SK-N-SH (cell line): ENCODE data around the gene ATRN. TPM values are rescaled to one million over a fixed set of nuclear protein-coding genes. Genes with fewer than 3 reads are reported as not detected.

Experiments used
- CTCF ChIA-PET: fragments of 300-600, 350-600 bp; formaldehyde crosslinking; extraction: SDS; loops from one replicate; lab custom pipeline; 2021; lab: Yijun Ruan, JAX
- POLR2A ChIA-PET: fragments of 350-600 bp; sonication (Branson Sonifier 250); formaldehyde crosslinking; extraction: SDS; loops from one replicate; lab custom pipeline; 2020; ENCODE audit warnings: antibody characterized with exemption, inconsistent platforms; lab: Yijun Ruan, JAX
- DNase-seq: peaks from one replicate; pipeline ENCODE4 v3.0.0; 2012
- H2AFZ ChIP-seq: fragments of 200-600 bp; sonication (generic); 2 replicates; pipeline ENCODE4 v1.8.1; 2016; ENCODE audit warnings: antibody characterized with exemption, mild to moderate bottlenecking, low read depth
- H3F3A ChIP-seq: fragments of 200-600 bp; sonication (generic); replicated peaks from 2 replicates; pipeline ENCODE3; 2016; ENCODE audit warnings: antibody characterized with exemption, mild to moderate bottlenecking; ENCODE audit not compliant: insufficient read depth
- H3K27ac ChIP-seq, 2 experiments: fragments of 200-500 bp in 1 of 2; fragments of 200-600 bp in 1 of 2; sonication (Bioruptor generic) in 1 of 2; sonication (generic), shearing (Covaris generic) in 1 of 2; 2 replicates each; pipeline versions ENCODE4 v1.5.1 to v1.6.1; 2014 to 2016; ENCODE audit warnings: low read depth in 2 of 2, inconsistent platforms in 1 of 2, low read length in 1 of 2, mild to moderate bottlenecking in 1 of 2, mixed read lengths in 1 of 2
- H3K27me3 ChIP-seq: fragments of 200-600 bp; sonication (generic), shearing (Covaris generic); 2 replicates; pipeline ENCODE4 v1.6.1; 2016; ENCODE audit warnings: mixed run types; ENCODE audit not compliant: insufficient read depth
- H3K36me3 ChIP-seq, 2 experiments: fragments of 200-500 bp in 1 of 2; fragments of 200-600 bp in 1 of 2; sonication (Bioruptor generic) in 1 of 2; sonication (generic) in 1 of 2; replicated peaks in 1 of 2; 2 replicates each; pipeline versions ENCODE3 to v1.5.1; 2014 to 2016; ENCODE audit warnings: low read length in 1 of 2, mild to moderate bottlenecking in 1 of 2; ENCODE audit not compliant: insufficient read depth in 2 of 2, control insufficient read depth in 1 of 2
- H3K4me1 ChIP-seq, 2 experiments: fragments of 200-500 bp in 1 of 2; fragments of 200-600 bp in 1 of 2; sonication (Bioruptor generic) in 1 of 2; sonication (generic), shearing (Covaris generic) in 1 of 2; 2 replicates each; pipeline versions ENCODE4 v1.5.1 to v1.6.1; 2014 to 2016; ENCODE audit warnings: low read depth in 1 of 2, low read length in 1 of 2, mixed run types in 1 of 2; ENCODE audit not compliant: insufficient read depth in 2 of 2, control insufficient read depth in 1 of 2
- H3K4me2 ChIP-seq: fragments of 200-600 bp; sonication (generic), shearing (Covaris generic); 2 replicates; pipeline ENCODE4 v1.6.1; 2017; ENCODE audit warnings: mixed run types
- H3K4me3 ChIP-seq, 2 experiments: fragments of 200-500 bp in 1 of 2; fragments of 200-600 bp in 1 of 2; sonication (Bioruptor generic) in 1 of 2; sonication (generic), shearing (Covaris generic) in 1 of 2; 2 replicates each; pipeline versions ENCODE4 v1.5.1 to v1.8.1; 2014 to 2016; ENCODE audit warnings: low read depth in 2 of 2, inconsistent platforms in 1 of 2, low read length in 1 of 2, mild to moderate bottlenecking in 1 of 2, mixed read lengths in 1 of 2, moderate library complexity in 1 of 2
- H3K79me2 ChIP-seq: fragments of 200-600 bp; sonication (generic); 2 replicates; pipeline ENCODE4 v1.8.1; 2017; ENCODE audit warnings: mild to moderate bottlenecking; ENCODE audit not compliant: insufficient read depth
- H3K9ac ChIP-seq: fragments of 200-600 bp; sonication (generic); 2 replicates; pipeline ENCODE4 v1.6.1; 2017; ENCODE audit warnings: mixed run types
- H3K9me2 ChIP-seq: fragments of 200-600 bp; sonication (generic); 2 replicates; pipeline ENCODE4 v1.6.1; 2017; ENCODE audit warnings: mixed run types
- H3K9me3 ChIP-seq: fragments of 200-600 bp; sonication (generic); 2 replicates; pipeline ENCODE4 v1.6.1; 2017; ENCODE audit warnings: mixed run types, mild to moderate bottlenecking, moderate library complexity
- H4K20me1 ChIP-seq: fragments of 200-600 bp; sonication (generic); 2 replicates; pipeline ENCODE4 v1.6.1; 2017; ENCODE audit warnings: mild to moderate bottlenecking, mixed run types; ENCODE audit not compliant: insufficient read depth
- CHD2 ChIP-seq: fragments of 150-350 bp; IDR thresholded peaks from 2 replicates; pipeline ENCODE4 v1.6.1; 2018; ENCODE audit warnings: low read length; ENCODE audit not compliant: partially characterized antibody
- ELF1 ChIP-seq: IDR thresholded peaks from 2 replicates; pipeline ENCODE4 v1.4.0; 2012
- EP300 ChIP-seq, 2 experiments: IDR thresholded peaks; 2 replicates each; pipeline versions ENCODE4 v1.4.0 to v1.6.1; 2012; ENCODE audit warnings: borderline replicate concordance in 1 of 2, low read depth in 1 of 2, low read length in 1 of 2
- EZH2phosphoT487 ChIP-seq: fragments of 200-600 bp; sonication (generic); IDR thresholded peaks from 2 replicates; pipeline ENCODE4 v1.6.1; 2017; ENCODE audit warnings: low read depth, mixed run types, mild to moderate bottlenecking, antibody characterized with exemption, moderate library complexity, borderline replicate concordance
- FOSL2 ChIP-seq: IDR thresholded peaks from 2 replicates; pipeline ENCODE4 v1.4.0; 2012; ENCODE audit warnings: low read depth, mild to moderate bottlenecking, moderate library complexity, borderline replicate concordance
- GATA2 ChIP-seq: sonication (generic); formaldehyde crosslinking; IDR thresholded peaks from 2 replicates; pipeline ENCODE4 v1.5.0; 2020; ENCODE audit warnings: mild to moderate bottlenecking, missing genetic modification reagents
- JUND ChIP-seq: IDR thresholded peaks from 2 replicates; pipeline ENCODE4 v1.4.0; 2012
- MAX ChIP-seq: IDR thresholded peaks from 2 replicates; pipeline ENCODE4 v1.4.0; 2012; ENCODE audit warnings: low read depth
- POLR2AphosphoS5 ChIP-seq: IDR thresholded peaks from 2 replicates; pipeline ENCODE4 v1.6.1; 2012; ENCODE audit warnings: low read depth, low read length
- RAD21 ChIP-seq: IDR thresholded peaks from 2 replicates; pipeline ENCODE4 v1.6.1; 2012; ENCODE audit warnings: mild to moderate bottlenecking, low read length
- RFX5 ChIP-seq: IDR thresholded peaks from 2 replicates; pipeline ENCODE4 v1.6.1; 2012; ENCODE audit warnings: mild to moderate bottlenecking, improper control_type of control experiment, low read length
- SMC3 ChIP-seq: IDR thresholded peaks from 2 replicates; pipeline ENCODE4 v1.6.1; 2012; ENCODE audit warnings: low read depth, low read length, improper control_type of control experiment
- TAF1 ChIP-seq: IDR thresholded peaks from 2 replicates; pipeline ENCODE4 v1.6.1; 2012; ENCODE audit warnings: low read depth, mild to moderate bottlenecking, low read length, moderate library complexity, borderline replicate concordance
- TCF12 ChIP-seq: IDR thresholded peaks from 2 replicates; pipeline ENCODE4 v1.4.0; 2012
- USF2 ChIP-seq: fragments of 150-350 bp; IDR thresholded peaks from 2 replicates; pipeline ENCODE4 v1.6.1; 2017; ENCODE audit warnings: antibody characterized with exemption, low read length, low read depth, borderline replicate concordance
- ZBTB33 ChIP-seq: IDR thresholded peaks from 2 replicates; pipeline ENCODE4 v1.4.0; 2012; ENCODE audit warnings: low read depth, borderline replicate concordance
- WGBS: methylation state at CpG from one replicate; pipeline ENCODE4 v1.1.6; 2017; ENCODE audit warnings: low lambda C conversion rate; 5-methylcytosine and 5-hydroxymethylcytosine counted together
- polyA plus RNA-seq, 3 experiments: library from polyadenylated mRNA; depleted of rRNA; stranded (reverse); fragments of >200 nt; gene quantifications; 2 replicates each; pipeline ENCODE4 v1.2.3, GENCODE V29; 2012
- TF ChIP-seq, protein P1 (sequence below): fragments of 200-600 bp; sonication (generic); IDR thresholded peaks from 2 replicates; pipeline ENCODE4 v1.6.1; 2017; ENCODE audit warnings: antibody characterized with exemption, mild to moderate bottlenecking, moderate library complexity
- TF ChIP-seq, protein P2 (sequence below): IDR thresholded peaks from 2 replicates; pipeline ENCODE4; 2012
- TF ChIP-seq, protein P3 (sequence below): fragments of 150-350 bp; IDR thresholded peaks from 2 replicates; pipeline ENCODE4 v1.6.1; 2016; ENCODE audit warnings: mild to moderate bottlenecking, low read depth, low read length

The ATRN gene
- polyA plus RNA-seq, 1 of the 3 experiments (the other 2 are of a cell fraction), result 33.8 TPM

GRCh38 chr20:3627476-3627875 is 156.7 kb downstream of the ATRN start:
- no peaks in the 10 kb centered on the region for H3K27me3 ChIP-seq
- H3K4me1 ChIP-seq, result no peaks in the 10 kb centered on the region
- H3K9ac ChIP-seq, result no peak overlapping the region
- ChIA-PET CTCF (interaction anchor here (0.6 to 0.8 kb wide), 2 partner anchors 9 to 1902 kb away, joined by 3 to 4 read pairs; no protein-coding TSS in a partner anchor), POLR2A (no interaction called here)
- H3K9me3 ChIP-seq, result no peaks in the 10 kb centered on the region
- no peak overlapping the region for H3K27ac ChIP-seq
- peaks cover 2 to 7% of the 10 kb centered on the region in 2 experiments for H3K36me3 ChIP-seq
- H3F3A ChIP-seq, result no peaks in the 10 kb centered on the region
- H3K79me2 ChIP-seq, result no peaks in the 10 kb centered on the region
- no peak for DNase-seq
- H4K20me1 ChIP-seq, result no peaks in the 10 kb centered on the region
- no peak overlapping the region for H3K4me2 ChIP-seq
- TF ChIP-seq FOSL2 (no peak), JUND (no peak), ELF1 (no peak), ZBTB33 (no peak), SMC3 (no peak), MAX (no peak)
- TF ChIP-seq, protein P1, sequence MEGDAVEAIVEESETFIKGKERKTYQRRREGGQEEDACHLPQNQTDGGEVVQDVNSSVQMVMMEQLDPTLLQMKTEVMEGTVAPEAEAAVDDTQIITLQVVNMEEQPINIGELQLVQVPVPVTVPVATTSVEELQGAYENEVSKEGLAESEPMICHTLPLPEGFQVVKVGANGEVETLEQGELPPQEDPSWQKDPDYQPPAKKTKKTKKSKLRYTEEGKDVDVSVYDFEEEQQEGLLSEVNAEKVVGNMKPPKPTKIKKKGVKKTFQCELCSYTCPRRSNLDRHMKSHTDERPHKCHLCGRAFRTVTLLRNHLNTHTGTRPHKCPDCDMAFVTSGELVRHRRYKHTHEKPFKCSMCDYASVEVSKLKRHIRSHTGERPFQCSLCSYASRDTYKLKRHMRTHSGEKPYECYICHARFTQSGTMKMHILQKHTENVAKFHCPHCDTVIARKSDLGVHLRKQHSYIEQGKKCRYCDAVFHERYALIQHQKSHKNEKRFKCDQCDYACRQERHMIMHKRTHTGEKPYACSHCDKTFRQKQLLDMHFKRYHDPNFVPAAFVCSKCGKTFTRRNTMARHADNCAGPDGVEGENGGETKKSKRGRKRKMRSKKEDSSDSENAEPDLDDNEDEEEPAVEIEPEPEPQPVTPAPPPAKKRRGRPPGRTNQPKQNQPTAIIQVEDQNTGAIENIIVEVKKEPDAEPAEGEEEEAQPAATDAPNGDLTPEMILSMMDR, result no peak
- H2AFZ ChIP-seq, result no peak overlapping the region
- no peak overlapping the region for H3K4me3 ChIP-seq
- H3K9me2 ChIP-seq, result no peaks in the 10 kb centered on the region
- 81% methylated on average over 2 of the region's 2 CpGs for whole genome bisulfite sequencing

- POLR2A ChIA-PET, result no interaction called here
- Histone ChIP-seq H3K27me3 (no peaks in the 10 kb centered on the region), H3K9me3 (no peaks in the 10 kb centered on the region), H3K4me2 (no peak overlapping the region), H3K27ac (no peak overlapping the region), H3F3A (no peaks in the 10 kb centered on the region), H3K79me2 (no peaks in the 10 kb centered on the region), H3K4me3 (no peak overlapping the region), H3K4me1 (no peaks in the 10 kb centered on the region), H3K36me3 (peaks cover 0 to 2% of the 10 kb centered on the region in 2 experiments), H2AFZ (no peak overlapping the region), H3K9ac (no peak overlapping the region), H3K9me2 (no peaks in the 10 kb centered on the region), H4K20me1 (no peaks in the 10 kb centered on the region)
- no peak for DNase-seq
- CTCF ChIA-PET, result no interaction called here
- WGBS, result 89% methylated on average over 16 of the region's 16 CpGs
- TF ChIP-seq CHD2 (no peak), EZH2phosphoT487 (no peak), TAF1 (no peak), RAD21 (no peak), POLR2AphosphoS5 (no peak), EP300 (IDR thresholded peaks at IDR 0.05; ENCODE audit: borderline replicate concordance in 1 of 2, low read depth in 1 of 2, low read length in 1 of 2) (no peak), GATA2 (CRISPR knock-in tag) (no peak), RFX5 (no peak), USF2 (no peak), TCF12 (no peak)
- TF ChIP-seq, protein P2, sequence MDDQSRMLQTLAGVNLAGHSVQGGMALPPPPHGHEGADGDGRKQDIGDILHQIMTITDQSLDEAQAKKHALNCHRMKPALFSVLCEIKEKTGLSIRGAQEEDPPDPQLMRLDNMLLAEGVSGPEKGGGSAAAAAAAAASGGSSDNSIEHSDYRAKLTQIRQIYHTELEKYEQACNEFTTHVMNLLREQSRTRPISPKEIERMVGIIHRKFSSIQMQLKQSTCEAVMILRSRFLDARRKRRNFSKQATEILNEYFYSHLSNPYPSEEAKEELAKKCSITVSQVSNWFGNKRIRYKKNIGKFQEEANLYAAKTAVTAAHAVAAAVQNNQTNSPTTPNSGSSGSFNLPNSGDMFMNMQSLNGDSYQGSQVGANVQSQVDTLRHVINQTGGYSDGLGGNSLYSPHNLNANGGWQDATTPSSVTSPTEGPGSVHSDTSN, result no peak
- TF ChIP-seq, protein P3, sequence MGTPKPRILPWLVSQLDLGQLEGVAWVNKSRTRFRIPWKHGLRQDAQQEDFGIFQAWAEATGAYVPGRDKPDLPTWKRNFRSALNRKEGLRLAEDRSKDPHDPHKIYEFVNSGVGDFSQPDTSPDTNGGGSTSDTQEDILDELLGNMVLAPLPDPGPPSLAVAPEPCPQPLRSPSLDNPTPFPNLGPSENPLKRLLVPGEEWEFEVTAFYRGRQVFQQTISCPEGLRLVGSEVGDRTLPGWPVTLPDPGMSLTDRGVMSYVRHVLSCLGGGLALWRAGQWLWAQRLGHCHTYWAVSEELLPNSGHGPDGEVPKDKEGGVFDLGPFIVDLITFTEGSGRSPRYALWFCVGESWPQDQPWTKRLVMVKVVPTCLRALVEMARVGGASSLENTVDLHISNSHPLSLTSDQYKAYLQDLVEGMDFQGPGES, result no peak
These were observed 157.9 kb downstream of the ATRN start for GRCh38 chr20:3628502-3629314.
